Smooth muscle cell (in vitro differentiated cells): ENCODE measurements around the gene CDC42BPA. TPM values are rescaled to one million over a fixed set of nuclear protein-coding genes. Genes with fewer than 3 reads are reported as not detected.

Experiments
- DNase-seq: peaks from one replicate; lab custom pipeline; 2025; ENCODE audit not compliant: unreplicated experiment; lab: John Stamatoyannopoulos, UW
- H2AFZ ChIP-seq: fragments of 200-600 bp; sonication (generic); 2 replicates; pipeline ENCODE4 v1.6.0; 2016; ENCODE audit warnings: antibody characterized with exemption, low read depth, mild to moderate bottlenecking
- H3F3A ChIP-seq: fragments of 200-600 bp; sonication (generic); 2 replicates; pipeline ENCODE4 v1.6.0; 2017; ENCODE audit warnings: antibody characterized with exemption, low read depth
- H3K27ac ChIP-seq: fragments of 200-600 bp; sonication (generic); 2 replicates; pipeline ENCODE4 v1.5.1; 2016; ENCODE audit warnings: low read depth, mild to moderate bottlenecking
- H3K27me3 ChIP-seq: fragments of 200-600 bp; sonication (generic); 2 replicates; pipeline ENCODE4 v1.6.1; 2016; ENCODE audit warnings: low read depth, mild to moderate bottlenecking
- H3K36me3 ChIP-seq: fragments of 200-600 bp; sonication (generic); 2 replicates; pipeline ENCODE4 v1.5.1; 2016; ENCODE audit warnings: low read depth
- H3K4me1 ChIP-seq: fragments of 200-600 bp; sonication (generic); 2 replicates; pipeline ENCODE4 v1.5.1; 2016; ENCODE audit warnings: low read depth
- H3K4me2 ChIP-seq: fragments of 200-600 bp; sonication (generic); 2 replicates; pipeline ENCODE4 v1.6.0; 2016; ENCODE audit warnings: mild to moderate bottlenecking
- H3K4me3 ChIP-seq: fragments of 200-600 bp; sonication (generic); 2 replicates; pipeline ENCODE4 v1.5.1; 2016; ENCODE audit warnings: mild to moderate bottlenecking
- H3K79me2 ChIP-seq: fragments of 200-600 bp; sonication (generic); 2 replicates; pipeline ENCODE4 v1.6.0; 2016; ENCODE audit warnings: low read depth, mild to moderate bottlenecking
- H3K9ac ChIP-seq: fragments of 200-600 bp; sonication (generic); 2 replicates; pipeline ENCODE4 v1.6.0; 2016; ENCODE audit warnings: low read depth
- H3K9me3 ChIP-seq: fragments of 200-600 bp; sonication (generic); replicated peaks from 2 replicates; pipeline ENCODE4 v1.5.1; 2016; ENCODE audit warnings: low read depth
- H4K20me1 ChIP-seq: fragments of 200-600 bp; sonication (generic); 2 replicates; pipeline ENCODE4 v1.6.0; 2016; ENCODE audit warnings: low read depth
- CTCF ChIP-seq: fragments of 200-600 bp; sonication (generic); IDR thresholded peaks from 2 replicates; pipeline ENCODE4 v1.5.1; 2017; ENCODE audit warnings: borderline replicate concordance, mild to moderate bottlenecking, antibody characterized with exemption; ENCODE audit not compliant: insufficient read depth, poor library complexity, severe bottlenecking
- WGBS: methylation state at CpG from one replicate; pipeline ENCODE4 v1.1.7; 2016; ENCODE audit warnings: low lambda C conversion rate; 5-methylcytosine and 5-hydroxymethylcytosine counted together
- polyA plus RNA-seq: library from polyadenylated mRNA; unstranded; fragments of >200 nt; fragmentation: Nextera tagmentation; extraction: Ambion mirVana; gene quantifications from 2 replicates; pipeline ENCODE4 v1.2.1, GENCODE V29; 2016
- total RNA-seq: library from RNA; depleted of rRNA; stranded (reverse); fragments of >200 nt; gene quantifications from 2 replicates; pipeline ENCODE4 v1.2.3, GENCODE V29; 2014

The CDC42BPA gene
- total and polyA plus RNA-seq, 2 experiments from 2014 or later: 14.8 to 34.9 TPM

- Histone ChIP-seq H3K27me3 (no peaks in the 10 kb centered on the region), H3K4me3 (no peak overlapping the region), H3K9me3 (no peaks in the 10 kb centered on the region), H3F3A (no peaks in the 10 kb centered on the region), H3K4me2 (no peak overlapping the region), H3K36me3 (no peaks in the 10 kb centered on the region), H3K4me1 (no peaks in the 10 kb centered on the region), H2AFZ (no peak overlapping the region), H4K20me1 (no peaks in the 10 kb centered on the region), H3K79me2 (no peaks in the 10 kb centered on the region), H3K27ac (no peak overlapping the region), H3K9ac (no peak overlapping the region)
- TF ChIP-seq CTCF: no peak
- DNase-seq: no peak
- 66% methylated on average over 6 of the region's 6 CpGs for WGBS
Measured at GRCh38 chr1:226950871-226951270, 367.4 kb downstream of the CDC42BPA start.

- no peaks in the 10 kb centered on the region for H3K27me3 ChIP-seq
- DNase-seq: no peak
- no peak overlapping the region for H3K4me3 ChIP-seq
- no peaks in the 10 kb centered on the region for H4K20me1 ChIP-seq
- no peak overlapping the region for H3K27ac ChIP-seq
- H2AFZ ChIP-seq: no peak overlapping the region
- no peaks in the 10 kb centered on the region for H3K79me2 ChIP-seq
- TF ChIP-seq CTCF: no peak
- H3F3A ChIP-seq: no peaks in the 10 kb centered on the region
- no peaks in the 10 kb centered on the region for H3K36me3 ChIP-seq
- WGBS: 100% methylated on average over 1 of the region's 1 CpG
- no peaks in the 10 kb centered on the region for H3K4me1 ChIP-seq
- no peaks in the 10 kb centered on the region for H3K9me3 ChIP-seq
- H3K9ac ChIP-seq: no peak overlapping the region
- H3K4me2 ChIP-seq: no peak overlapping the region
Measured at GRCh38 chr1:226950316-226950715, 368.0 kb downstream of the CDC42BPA start.

GRCh38 chr1:226949401-226949800 lies 368.9 kb downstream of the CDC42BPA start:
- no peak for TF ChIP-seq CTCF
- H3F3A ChIP-seq: no peaks in the 10 kb centered on the region
- H3K9ac ChIP-seq: no peak overlapping the region
- no peaks in the 10 kb centered on the region for H3K9me3 ChIP-seq
- H3K27me3 ChIP-seq: no peaks in the 10 kb centered on the region
- no peak overlapping the region for H3K27ac ChIP-seq
- no peaks in the 10 kb centered on the region for H3K36me3 ChIP-seq
- H3K4me1 ChIP-seq: no peaks in the 10 kb centered on the region
- H4K20me1 ChIP-seq: no peaks in the 10 kb centered on the region
- WGBS: 95% methylated on average over 3 of the region's 3 CpGs
- H3K4me2 ChIP-seq: no peak overlapping the region
- no peaks in the 10 kb centered on the region for H3K79me2 ChIP-seq
- no peak for DNase-seq
- H3K4me3 ChIP-seq: no peak overlapping the region
- H2AFZ ChIP-seq: no peak overlapping the region

GRCh38 chr1:226948996-226949395 lies 369.3 kb downstream of the CDC42BPA start:
- WGBS: 96% methylated on average over 15 of the region's 15 CpGs
- H4K20me1 ChIP-seq: no peaks in the 10 kb centered on the region
- no peak overlapping the region for H2AFZ ChIP-seq
- H3K79me2 ChIP-seq: no peaks in the 10 kb centered on the region
- TF ChIP-seq CTCF: no peak
- DNase-seq: no peak
- no peaks in the 10 kb centered on the region for H3K4me1 ChIP-seq
- H3K36me3 ChIP-seq: no peaks in the 10 kb centered on the region
- H3K27ac ChIP-seq: no peak overlapping the region
- no peaks in the 10 kb centered on the region for H3K9me3 ChIP-seq
- H3K27me3 ChIP-seq: no peaks in the 10 kb centered on the region
- H3K9ac ChIP-seq: no peak overlapping the region
- H3K4me2 ChIP-seq: no peak overlapping the region
- no peak overlapping the region for H3K4me3 ChIP-seq
- H3F3A ChIP-seq: no peaks in the 10 kb centered on the region
